WTC11 (cell line): ENCODE results near the gene TCEAL3. TPM values are rescaled to one million over a fixed set of nuclear protein-coding genes. Genes with fewer than 3 reads are reported as not detected.

Experiments
- ATAC-seq: fragments of 200-7000 bp; cut with Tn5 transposase; 2 replicates; pipeline ENCODE4 v1.10.0; 2021; ENCODE audit warnings: mild to moderate bottlenecking, moderate library complexity
- CTCF ChIA-PET: fragments of 300-600 bp; sonication (Branson Sonifier 250); formaldehyde crosslinking; loops from one replicate; lab custom pipeline; 2021; ENCODE audit warnings: antibody characterized with exemption; lab: Charles Lee
- POLR2A ChIA-PET: fragments of 350-600 bp; sonication (Branson Sonifier 250); formaldehyde crosslinking; loops from one replicate; lab custom pipeline; 2021; ENCODE audit warnings: antibody characterized with exemption; lab: Charles Lee
- DNase-seq: peaks from one replicate; pipeline ENCODE4 v3.0.0; 2021; ENCODE audit warnings: low spot score
- H3K27ac Mint-ChIP-seq: 2 replicates; pipeline ENCODE4 v1.8.0; 2021; ENCODE audit warnings: mixed read lengths
- H3K27me3 Mint-ChIP-seq: 2 replicates; pipeline ENCODE4 v1.8.0; 2021; ENCODE audit warnings: low read depth, mild to moderate bottlenecking, moderate library complexity, mixed read lengths
- H3K36me3 Mint-ChIP-seq: 2 replicates; pipeline ENCODE4 v1.8.0; 2021; ENCODE audit warnings: mixed read lengths
- H3K4me1 Mint-ChIP-seq: 2 replicates; pipeline ENCODE4 v1.8.0; 2022; ENCODE audit warnings: mixed read lengths
- H3K4me3 Mint-ChIP-seq: 2 replicates; pipeline ENCODE4 v1.8.0; 2021; ENCODE audit warnings: mild to moderate bottlenecking, moderate library complexity, mixed read lengths
- H3K9me3 Mint-ChIP-seq: 2 replicates; pipeline ENCODE4 v1.8.0; 2021; ENCODE audit warnings: mixed read lengths
- ELF4 ChIP-seq: sonication (generic); formaldehyde crosslinking; IDR thresholded peaks from 2 replicates; pipeline ENCODE4 v1.8.1; 2022; ENCODE audit warnings: low read depth, mild to moderate bottlenecking, moderate library complexity, missing genetic modification reagents
- MAX ChIP-seq: sonication (generic); formaldehyde crosslinking; IDR thresholded peaks from 2 replicates; pipeline ENCODE4 v1.8.0; 2022; ENCODE audit warnings: mild to moderate bottlenecking, missing genetic modification reagents
- NFATC4 ChIP-seq: fragments of 250-450 bp; sonication (Bioruptor Pico); IDR thresholded peaks from 2 replicates; pipeline ENCODE4 v1.9.0; 2021; ENCODE audit warnings: mild to moderate bottlenecking
- NR1H2 ChIP-seq: sonication (generic); formaldehyde crosslinking; IDR thresholded peaks from 2 replicates; pipeline ENCODE4 v1.9.0; 2021; ENCODE audit warnings: mild to moderate bottlenecking, moderate library complexity, missing genetic modification reagents
- NR3C1 ChIP-seq: sonication (generic); formaldehyde crosslinking; conservative IDR thresholded peaks from 2 replicates; pipeline ENCODE4 v1.8.1; 2023; ENCODE audit warnings: low read depth, mild to moderate bottlenecking, missing genetic modification reagents
- PRRX2 ChIP-seq: fragments of 250-450 bp; sonication (Bioruptor Pico); IDR thresholded peaks from 2 replicates; pipeline ENCODE4 v1.8.0; 2021; ENCODE audit warnings: mild to moderate bottlenecking
- SMAD3 ChIP-seq: sonication (generic); formaldehyde crosslinking; IDR thresholded peaks from 2 replicates; pipeline ENCODE4 v1.8.0; 2022; ENCODE audit warnings: missing genetic modification reagents, mild to moderate bottlenecking, borderline replicate concordance
- SOX15 ChIP-seq: fragments of 250-450 bp; sonication (Bioruptor Pico); IDR thresholded peaks from 2 replicates; pipeline ENCODE4 v1.9.0; 2021; ENCODE audit warnings: mild to moderate bottlenecking
- SP1 ChIP-seq: sonication (generic); formaldehyde crosslinking; conservative IDR thresholded peaks from 2 replicates; pipeline ENCODE4 v1.8.1; 2022; ENCODE audit warnings: missing genetic modification reagents
- ZBTB43 ChIP-seq: sonication (generic); formaldehyde crosslinking; IDR thresholded peaks from 2 replicates; pipeline ENCODE4 v1.8.1; 2023; ENCODE audit warnings: mild to moderate bottlenecking, missing genetic modification reagents
- ZNF219 ChIP-seq: sonication (generic); formaldehyde crosslinking; IDR thresholded peaks from 2 replicates; pipeline ENCODE4 v1.8.0; 2023; ENCODE audit warnings: missing genetic modification reagents, mild to moderate bottlenecking, borderline replicate concordance
- ZNF396 ChIP-seq: fragments of 250-450 bp; sonication (Bioruptor Pico); IDR thresholded peaks from 2 replicates; pipeline ENCODE4 v1.8.0; 2021; ENCODE audit warnings: mild to moderate bottlenecking, moderate library complexity, borderline replicate concordance
- ZNF423 ChIP-seq: fragments of 250-450 bp; sonication (Bioruptor Pico); IDR thresholded peaks from 2 replicates; pipeline ENCODE4 v2.1.2; 2022; ENCODE audit warnings: mild to moderate bottlenecking, moderate library complexity
- total RNA-seq: library from RNA; stranded (reverse); gene quantifications from 3 replicates; pipeline ENCODE4 v1.2.3, GENCODE V29; 2021
- TF ChIP-seq, protein P1 (sequence below): sonication (generic); formaldehyde crosslinking; IDR thresholded peaks from 2 replicates; pipeline ENCODE4 v1.8.1; 2023; ENCODE audit warnings: mild to moderate bottlenecking, missing genetic modification reagents, moderate library complexity
- TF ChIP-seq, protein P2 (sequence below): sonication (generic); formaldehyde crosslinking; IDR thresholded peaks from 2 replicates; pipeline ENCODE4 v1.8.0; 2023; ENCODE audit warnings: missing genetic modification reagents
- TF ChIP-seq, protein P3 (sequence below): sonication (generic); formaldehyde crosslinking; IDR thresholded peaks from 2 replicates; pipeline ENCODE4 v1.8.1; 2022; ENCODE audit warnings: low read depth, missing genetic modification reagents, borderline replicate concordance
- TF ChIP-seq, protein P4 (sequence below): fragments of 250-450 bp; sonication (Bioruptor Pico); IDR thresholded peaks from 2 replicates; pipeline ENCODE4 v2.1.2; 2022; ENCODE audit warnings: mild to moderate bottlenecking, moderate library complexity
- TF ChIP-seq, protein P5 (sequence below): sonication (generic); formaldehyde crosslinking; IDR thresholded peaks from 2 replicates; pipeline ENCODE4 v1.8.0; 2022; ENCODE audit warnings: mild to moderate bottlenecking, missing genetic modification reagents
- TF ChIP-seq, protein P6 (sequence below): sonication (generic); formaldehyde crosslinking; IDR thresholded peaks from 2 replicates; pipeline ENCODE4 v1.8.0; 2022; ENCODE audit warnings: mild to moderate bottlenecking, missing genetic modification reagents
- TF ChIP-seq, protein P7 (sequence below): sonication (generic); formaldehyde crosslinking; conservative IDR thresholded peaks from 2 replicates; pipeline ENCODE4 v1.8.1; 2023; ENCODE audit warnings: mild to moderate bottlenecking, low read depth, missing genetic modification reagents, moderate library complexity

The TCEAL3 gene
- total RNA-seq, 1 experiment from 2014 or later, result 9.3 TPM

GRCh38 chrX:103615781-103616371 is 8.1 kb downstream of the TCEAL3 start:
- no peak overlapping the region; the same call in 1 of the 2 replicates for H3K4me3 Mint-ChIP-seq
- ChIA-PET POLR2A (no interaction called here), CTCF (interaction anchor here (1.0 kb wide), 1 partner anchor 14 kb away, joined by 5 read pairs; no protein-coding TSS in a partner anchor)
- H3K36me3 Mint-ChIP-seq, result 0 out of 2 replicates have a peak, but pooled peaks cover 4% of the 10 kb centered on the region
- peaks cover 22% of the 10 kb centered on the region for H3K4me1 Mint-ChIP-seq
- ATAC-seq (no peak), DNase-seq (no peak)
- H3K9me3 Mint-ChIP-seq, result no peaks in the 10 kb centered on the region
- TF ChIP-seq, protein P1, sequence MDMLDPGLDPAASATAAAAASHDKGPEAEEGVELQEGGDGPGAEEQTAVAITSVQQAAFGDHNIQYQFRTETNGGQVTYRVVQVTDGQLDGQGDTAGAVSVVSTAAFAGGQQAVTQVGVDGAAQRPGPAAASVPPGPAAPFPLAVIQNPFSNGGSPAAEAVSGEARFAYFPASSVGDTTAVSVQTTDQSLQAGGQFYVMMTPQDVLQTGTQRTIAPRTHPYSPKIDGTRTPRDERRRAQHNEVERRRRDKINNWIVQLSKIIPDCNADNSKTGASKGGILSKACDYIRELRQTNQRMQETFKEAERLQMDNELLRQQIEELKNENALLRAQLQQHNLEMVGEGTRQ (CRISPR knock-in tag), result no peak
- TF ChIP-seq PRRX2 (CRISPR knock-in tag), result no peak
- no peak for TF ChIP-seq NFATC4
- TF ChIP-seq, protein P2, sequence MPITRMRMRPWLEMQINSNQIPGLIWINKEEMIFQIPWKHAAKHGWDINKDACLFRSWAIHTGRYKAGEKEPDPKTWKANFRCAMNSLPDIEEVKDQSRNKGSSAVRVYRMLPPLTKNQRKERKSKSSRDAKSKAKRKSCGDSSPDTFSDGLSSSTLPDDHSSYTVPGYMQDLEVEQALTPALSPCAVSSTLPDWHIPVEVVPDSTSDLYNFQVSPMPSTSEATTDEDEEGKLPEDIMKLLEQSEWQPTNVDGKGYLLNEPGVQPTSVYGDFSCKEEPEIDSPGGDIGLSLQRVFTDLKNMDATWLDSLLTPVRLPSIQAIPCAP (CRISPR knock-in tag), result no peak
- TF ChIP-seq, protein P3, sequence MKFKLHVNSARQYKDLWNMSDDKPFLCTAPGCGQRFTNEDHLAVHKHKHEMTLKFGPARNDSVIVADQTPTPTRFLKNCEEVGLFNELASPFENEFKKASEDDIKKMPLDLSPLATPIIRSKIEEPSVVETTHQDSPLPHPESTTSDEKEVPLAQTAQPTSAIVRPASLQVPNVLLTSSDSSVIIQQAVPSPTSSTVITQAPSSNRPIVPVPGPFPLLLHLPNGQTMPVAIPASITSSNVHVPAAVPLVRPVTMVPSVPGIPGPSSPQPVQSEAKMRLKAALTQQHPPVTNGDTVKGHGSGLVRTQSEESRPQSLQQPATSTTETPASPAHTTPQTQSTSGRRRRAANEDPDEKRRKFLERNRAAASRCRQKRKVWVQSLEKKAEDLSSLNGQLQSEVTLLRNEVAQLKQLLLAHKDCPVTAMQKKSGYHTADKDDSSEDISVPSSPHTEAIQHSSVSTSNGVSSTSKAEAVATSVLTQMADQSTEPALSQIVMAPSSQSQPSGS, result no peak
- TF ChIP-seq, protein P4, sequence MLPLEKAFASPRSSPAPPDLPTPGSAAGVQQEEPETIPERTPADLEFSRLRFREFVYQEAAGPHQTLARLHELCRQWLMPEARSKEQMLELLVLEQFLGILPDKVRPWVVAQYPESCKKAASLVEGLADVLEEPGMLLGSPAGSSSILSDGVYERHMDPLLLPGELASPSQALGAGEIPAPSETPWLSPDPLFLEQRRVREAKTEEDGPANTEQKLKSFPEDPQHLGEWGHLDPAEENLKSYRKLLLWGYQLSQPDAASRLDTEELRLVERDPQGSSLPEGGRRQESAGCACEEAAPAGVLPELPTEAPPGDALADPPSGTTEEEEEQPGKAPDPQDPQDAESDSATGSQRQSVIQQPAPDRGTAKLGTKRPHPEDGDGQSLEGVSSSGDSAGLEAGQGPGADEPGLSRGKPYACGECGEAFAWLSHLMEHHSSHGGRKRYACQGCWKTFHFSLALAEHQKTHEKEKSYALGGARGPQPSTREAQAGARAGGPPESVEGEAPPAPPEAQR (CRISPR knock-in tag), result no peak
- TF ChIP-seq, protein P5, sequence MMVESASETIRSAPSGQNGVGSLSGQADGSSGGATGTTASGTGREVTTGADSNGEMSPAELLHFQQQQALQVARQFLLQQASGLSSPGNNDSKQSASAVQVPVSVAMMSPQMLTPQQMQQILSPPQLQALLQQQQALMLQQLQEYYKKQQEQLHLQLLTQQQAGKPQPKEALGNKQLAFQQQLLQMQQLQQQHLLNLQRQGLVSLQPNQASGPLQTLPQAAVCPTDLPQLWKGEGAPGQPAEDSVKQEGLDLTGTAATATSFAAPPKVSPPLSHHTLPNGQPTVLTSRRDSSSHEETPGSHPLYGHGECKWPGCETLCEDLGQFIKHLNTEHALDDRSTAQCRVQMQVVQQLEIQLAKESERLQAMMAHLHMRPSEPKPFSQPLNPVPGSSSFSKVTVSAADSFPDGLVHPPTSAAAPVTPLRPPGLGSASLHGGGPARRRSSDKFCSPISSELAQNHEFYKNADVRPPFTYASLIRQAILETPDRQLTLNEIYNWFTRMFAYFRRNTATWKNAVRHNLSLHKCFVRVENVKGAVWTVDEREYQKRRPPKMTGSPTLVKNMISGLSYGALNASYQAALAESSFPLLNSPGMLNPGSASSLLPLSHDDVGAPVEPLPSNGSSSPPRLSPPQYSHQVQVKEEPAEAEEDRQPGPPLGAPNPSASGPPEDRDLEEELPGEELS (CRISPR knock-in tag), result no peak
- TF ChIP-seq ZNF396 (CRISPR knock-in tag), result no peak
- no peak for TF ChIP-seq ZNF219 (CRISPR knock-in tag)
- TF ChIP-seq SOX15 (CRISPR knock-in tag), result no peak
- no peak for TF ChIP-seq SP1
- no peak for TF ChIP-seq NR3C1 (CRISPR knock-in tag)
- TF ChIP-seq, protein P6, sequence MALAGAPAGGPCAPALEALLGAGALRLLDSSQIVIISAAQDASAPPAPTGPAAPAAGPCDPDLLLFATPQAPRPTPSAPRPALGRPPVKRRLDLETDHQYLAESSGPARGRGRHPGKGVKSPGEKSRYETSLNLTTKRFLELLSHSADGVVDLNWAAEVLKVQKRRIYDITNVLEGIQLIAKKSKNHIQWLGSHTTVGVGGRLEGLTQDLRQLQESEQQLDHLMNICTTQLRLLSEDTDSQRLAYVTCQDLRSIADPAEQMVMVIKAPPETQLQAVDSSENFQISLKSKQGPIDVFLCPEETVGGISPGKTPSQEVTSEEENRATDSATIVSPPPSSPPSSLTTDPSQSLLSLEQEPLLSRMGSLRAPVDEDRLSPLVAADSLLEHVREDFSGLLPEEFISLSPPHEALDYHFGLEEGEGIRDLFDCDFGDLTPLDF (CRISPR knock-in tag), result no peak
- H3K27me3 Mint-ChIP-seq, result no peaks in the 10 kb centered on the region
- H3K27ac Mint-ChIP-seq, result no peak overlapping the region; the same call in 1 of the 2 replicates

- H3K36me3 Mint-ChIP-seq, result 0 out of 2 replicates have a peak, but pooled peaks cover 4% of the 10 kb centered on the region
- DNase-seq (no peak), ATAC-seq (no peak)
- POLR2A ChIA-PET, result no interaction called here
- no peaks in the 10 kb centered on the region for H3K27me3 Mint-ChIP-seq
- no peak overlapping the region for H3K27ac Mint-ChIP-seq
- H3K9me3 Mint-ChIP-seq, result no peaks in the 10 kb centered on the region
- no peak overlapping the region for H3K4me3 Mint-ChIP-seq
- CTCF ChIA-PET, result interaction anchor here (1.4 kb wide), 1 partner anchor 13 kb away, joined by 6 read pairs; no protein-coding TSS in a partner anchor
- peaks cover 22% of the 10 kb centered on the region for H3K4me1 Mint-ChIP-seq
- no peak for TF ChIP-seq NR1H2 (CRISPR knock-in tag)
- TF ChIP-seq, protein P7, sequence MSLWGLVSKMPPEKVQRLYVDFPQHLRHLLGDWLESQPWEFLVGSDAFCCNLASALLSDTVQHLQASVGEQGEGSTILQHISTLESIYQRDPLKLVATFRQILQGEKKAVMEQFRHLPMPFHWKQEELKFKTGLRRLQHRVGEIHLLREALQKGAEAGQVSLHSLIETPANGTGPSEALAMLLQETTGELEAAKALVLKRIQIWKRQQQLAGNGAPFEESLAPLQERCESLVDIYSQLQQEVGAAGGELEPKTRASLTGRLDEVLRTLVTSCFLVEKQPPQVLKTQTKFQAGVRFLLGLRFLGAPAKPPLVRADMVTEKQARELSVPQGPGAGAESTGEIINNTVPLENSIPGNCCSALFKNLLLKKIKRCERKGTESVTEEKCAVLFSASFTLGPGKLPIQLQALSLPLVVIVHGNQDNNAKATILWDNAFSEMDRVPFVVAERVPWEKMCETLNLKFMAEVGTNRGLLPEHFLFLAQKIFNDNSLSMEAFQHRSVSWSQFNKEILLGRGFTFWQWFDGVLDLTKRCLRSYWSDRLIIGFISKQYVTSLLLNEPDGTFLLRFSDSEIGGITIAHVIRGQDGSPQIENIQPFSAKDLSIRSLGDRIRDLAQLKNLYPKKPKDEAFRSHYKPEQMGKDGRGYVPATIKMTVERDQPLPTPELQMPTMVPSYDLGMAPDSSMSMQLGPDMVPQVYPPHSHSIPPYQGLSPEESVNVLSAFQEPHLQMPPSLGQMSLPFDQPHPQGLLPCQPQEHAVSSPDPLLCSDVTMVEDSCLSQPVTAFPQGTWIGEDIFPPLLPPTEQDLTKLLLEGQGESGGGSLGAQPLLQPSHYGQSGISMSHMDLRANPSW, result no peak
- no peak for TF ChIP-seq ZNF423 (CRISPR knock-in tag)
- TF ChIP-seq, protein P6 (CRISPR knock-in tag), result no peak
- TF ChIP-seq MAX, result no peak
- no peak for TF ChIP-seq ELF4 (CRISPR knock-in tag)
- no peak for TF ChIP-seq SMAD3
- TF ChIP-seq SOX15 (CRISPR knock-in tag), result no peak
- TF ChIP-seq ZBTB43 (CRISPR knock-in tag), result no peak
Observed at GRCh38 chrX:103616676-103617186, 9.0 kb downstream of the TCEAL3 start.
